Cardiac fibroblast (primary cell): Measurements from ENCODE around the gene TCAF1.

Source experiments
- DNase-seq, 2 donors: peaks; one replicate each; pipeline versions ENCODE4 v3.0.0 to v3.0.0-alpha.2; 2010; ENCODE audit warnings: low read depth in 2 of 2
- H3K4me3 ChIP-seq, 2 donors: replicated peaks in 1 of 2; 1 replicate in 1 of 2; 2 replicates in 1 of 2; pipeline ENCODE4 v1.5.1; 2011; ENCODE audit warnings: low read depth in 2 of 2, low read length in 2 of 2, mild to moderate bottlenecking in 2 of 2, moderate library complexity in 1 of 2
- CTCF ChIP-seq: IDR thresholded peaks from one replicate; pipeline ENCODE4 v1.5.1; 2011; ENCODE audit warnings: low read depth, mild to moderate bottlenecking, low read length, inconsistent platforms

TCAF1 gene

DNA sequence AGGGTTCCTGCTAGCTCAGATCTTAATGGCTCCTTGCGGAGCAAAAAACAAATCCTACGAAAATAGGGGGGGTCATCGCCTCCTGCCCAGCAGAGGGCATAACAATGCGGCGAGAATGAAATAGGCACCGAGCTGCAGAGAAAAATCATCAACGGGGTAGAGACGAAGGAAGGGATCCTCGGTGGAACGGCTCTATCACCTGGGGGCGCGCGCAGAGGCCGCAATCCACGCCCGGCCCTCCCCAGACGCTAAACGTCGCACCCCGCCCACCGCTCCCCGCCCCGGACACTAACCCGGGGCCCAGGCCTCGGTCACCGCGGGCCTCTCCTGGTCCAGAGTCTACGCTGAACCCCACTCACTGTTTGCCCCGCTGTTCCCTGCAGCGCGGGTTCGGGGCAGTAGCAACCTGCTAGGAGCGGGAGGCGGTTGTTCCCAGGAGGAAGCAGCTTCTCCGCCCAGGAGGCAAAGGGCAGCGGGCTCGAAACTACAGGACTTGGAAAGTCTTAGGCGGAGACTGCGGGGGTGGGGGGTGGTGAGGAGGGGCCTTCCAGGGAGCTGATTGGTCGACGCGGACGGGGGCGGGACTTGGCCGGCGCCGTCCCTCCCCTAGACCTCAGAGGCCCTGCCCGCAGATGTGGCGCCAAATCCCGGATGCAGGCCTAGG, at the start of gene TCAF1:
TSS of gene TCAF1 (minus strand) at position 509 of the 664 bp plus-strand sequence. CDS start 25,568 bp downstream, outside the sequence.
- TF ChIP-seq CTCF = peak; percentile 41
- peak; percentile 96 to 98 for DNase-seq
- peak within 1 kb of the TSS; percentile 76 to 88 for H3K4me3 ChIP-seq

- no peak for DNase-seq
- H3K4me3 ChIP-seq = no peak overlapping the region
- TF ChIP-seq CTCF = no peak
Measured at GRCh38 chr7:143948733-143949132, 46.8 kb upstream of the TCAF1 start.

DNA sequence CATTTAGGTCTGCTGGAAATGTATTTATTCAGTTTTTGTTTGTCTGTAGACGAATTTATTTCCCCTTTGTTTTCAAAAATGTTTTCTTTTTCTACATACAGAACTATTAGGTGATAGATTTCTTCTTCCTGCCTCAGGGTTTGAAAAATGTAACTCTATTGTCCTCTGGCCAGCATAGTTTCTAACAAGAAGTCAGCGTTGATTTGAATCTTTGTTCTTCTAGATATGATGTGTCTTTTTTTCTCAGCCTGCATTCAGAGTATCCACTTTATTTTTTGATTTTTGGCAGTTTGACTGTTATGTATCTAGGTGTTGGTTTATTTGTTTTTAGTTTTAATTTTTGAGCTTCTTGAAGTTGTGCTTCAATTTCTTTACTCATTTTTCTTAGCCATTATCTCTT, 45.1 kb upstream of the TCAF1 start:
- no peak for DNase-seq
- H3K4me3 ChIP-seq = no peak overlapping the region
- TF ChIP-seq CTCF = no peak

DNA sequence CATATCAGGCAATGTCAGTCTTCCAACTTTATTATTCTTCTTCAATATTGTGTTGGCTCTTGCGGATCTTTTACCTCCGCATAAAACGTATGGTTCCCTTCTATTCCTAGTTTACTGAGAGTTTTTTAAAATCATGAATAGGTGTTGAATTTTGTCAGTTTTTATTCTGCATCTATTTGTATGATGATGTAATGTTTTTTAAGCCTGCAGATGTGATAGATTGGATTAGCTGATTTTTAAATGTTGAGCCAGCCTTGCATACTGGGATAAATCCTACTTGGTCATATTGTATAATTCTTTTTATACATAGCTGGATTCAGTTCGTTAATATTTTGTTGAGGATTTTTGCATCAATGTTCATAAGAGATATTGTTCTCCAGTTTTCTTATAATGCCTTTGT, 43.4 kb upstream of the TCAF1 start:
- no peak for DNase-seq
- TF ChIP-seq CTCF = no peak
- H3K4me3 ChIP-seq = no peak overlapping the region

DNA sequence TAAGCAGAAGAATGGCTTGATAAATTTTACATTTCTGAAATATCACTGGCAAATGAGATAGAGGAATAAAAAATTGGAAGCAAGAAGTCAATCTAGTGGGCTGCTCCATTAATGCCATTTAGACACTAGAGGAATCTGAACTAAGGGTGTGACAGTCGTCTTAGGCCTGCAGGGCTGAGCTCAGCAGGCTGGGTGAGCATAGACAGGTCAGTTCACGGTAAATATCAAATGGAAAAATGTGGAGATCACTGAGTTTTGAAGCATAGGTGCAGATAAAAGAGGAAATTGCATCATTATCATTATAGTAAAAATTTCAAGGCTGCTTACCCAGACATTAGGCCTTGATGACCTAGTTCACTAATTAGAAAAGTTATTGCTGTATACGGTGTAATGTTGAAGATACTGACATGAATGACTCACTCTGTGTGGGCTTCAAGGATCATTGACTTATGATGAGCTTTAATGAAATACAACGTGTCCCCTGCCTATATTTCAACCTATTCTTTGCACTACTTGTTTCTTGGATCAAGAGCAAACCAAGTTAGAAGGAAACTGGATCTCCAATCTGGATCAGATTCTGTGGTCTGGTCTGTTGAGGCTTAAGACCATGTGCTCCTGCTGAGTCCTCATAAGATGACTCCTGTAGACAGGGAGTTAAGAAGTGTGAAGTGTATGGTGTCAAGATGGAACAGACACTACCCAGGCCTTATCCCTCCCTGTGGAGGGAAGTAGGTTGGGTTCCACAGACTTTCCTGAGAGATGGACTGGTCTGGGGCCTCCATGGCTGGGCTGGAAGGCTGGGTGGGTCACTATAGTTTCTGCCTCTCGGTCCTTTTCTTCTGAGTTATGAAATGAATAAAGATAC, 36.6 kb upstream of the TCAF1 start:
- DNase-seq = no peak
- no peak for TF ChIP-seq CTCF
- H3K4me3 ChIP-seq = no peak overlapping the region

DNA sequence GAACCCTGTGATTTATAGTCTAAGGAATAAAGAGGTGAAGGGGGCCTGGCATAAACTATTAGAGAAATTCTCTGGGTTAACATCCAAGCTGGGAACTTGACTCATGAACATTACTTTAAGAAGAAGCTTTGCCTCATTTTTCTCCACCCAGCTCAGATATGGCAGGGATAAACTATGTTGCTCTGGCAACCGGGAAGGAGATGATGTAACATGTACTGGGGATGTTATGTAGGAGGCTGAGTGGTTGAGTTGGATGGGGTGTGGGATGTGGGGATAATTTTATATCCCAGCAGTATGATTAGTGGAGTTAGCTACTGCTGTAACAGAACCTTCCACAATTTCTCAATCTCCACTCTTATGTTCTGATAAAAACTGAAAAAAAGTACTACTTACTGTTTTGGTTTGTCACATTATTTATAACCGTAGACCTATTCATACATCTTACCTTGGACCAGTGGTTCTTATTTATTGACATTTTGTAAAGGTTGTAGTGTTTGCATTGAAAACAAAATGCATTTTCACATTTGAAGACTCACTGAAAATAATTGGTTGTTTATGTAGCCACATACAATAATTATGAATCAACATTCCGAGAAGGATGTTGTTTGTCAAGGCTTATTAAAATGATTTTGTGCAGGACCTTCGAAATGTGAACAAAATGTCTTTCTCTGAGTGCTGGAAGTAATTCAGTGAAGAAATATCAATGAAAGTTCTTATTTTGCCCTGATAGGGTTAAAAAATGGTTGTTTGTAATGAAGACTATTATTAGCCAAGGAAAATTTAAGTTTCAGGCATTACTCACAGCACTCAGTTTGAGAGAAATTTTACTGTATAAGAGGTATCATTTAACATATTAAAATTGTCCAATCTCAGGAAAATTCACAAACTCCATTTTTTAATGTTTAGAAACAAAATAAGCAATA, 34.4 kb upstream of the TCAF1 start:
- TF ChIP-seq CTCF = no peak
- peak; percentile 92 to 93 for DNase-seq
- H3K4me3 ChIP-seq = no peak overlapping the region
